Peyer's patch (tissue), 4 donors: ENCODE measurements around the gene STX12. TPM values are rescaled to one million over a fixed set of nuclear protein-coding genes. Genes with fewer than 3 reads are reported as not detected.

Source experiments
- DNase-seq, 3 donors: peaks; one replicate each; pipeline ENCODE4 v3.0.0-alpha.2; 2017 to 2019
- H3K27ac ChIP-seq, 4 donors: fragments of 200-600 bp; sonication (generic); one replicate each; pipeline ENCODE4 v1.5.1; 2016 to 2019
- H3K27me3 ChIP-seq, 2 donors: fragments of 200-600 bp; sonication (generic); one replicate each; pipeline ENCODE4 v1.5.1; 2019
- H3K36me3 ChIP-seq, 3 donors: fragments of 200-600 bp; sonication (generic); one replicate each; pipeline ENCODE4 v1.5.1; 2016 to 2019
- H3K4me1 ChIP-seq, 4 donors: fragments of 200-600 bp; sonication (generic); one replicate each; pipeline ENCODE4 v1.5.1; 2016 to 2019
- H3K4me3 ChIP-seq, 4 donors: fragments of 200-600 bp; sonication (generic); 1 replicate in 3 of 4; 2 replicates in 1 of 4; pipeline ENCODE4 v1.5.1; 2016 to 2019; ENCODE audit warnings: mild to moderate bottlenecking in 1 of 4
- H3K9me3 ChIP-seq, 4 donors: fragments of 200-600 bp; sonication (generic); one replicate each; pipeline ENCODE4 v1.5.1; 2016 to 2019; ENCODE audit warnings: mild to moderate bottlenecking in 1 of 4
- CTCF ChIP-seq, 6 experiments: fragments of 450-650 bp in 4 of 6; fragments of 200-600 bp in 2 of 6; sonication (generic) in 1 of 6; IDR thresholded peaks; one replicate each; pipeline ENCODE4 v1.5.1; 2017 to 2019; ENCODE audit warnings: antibody characterized with exemption in 6 of 6, mild to moderate bottlenecking in 3 of 6, moderate library complexity in 1 of 6
- POLR2A ChIP-seq, 2 donors: fragments of 450-650 bp; IDR thresholded peaks; one replicate each; pipeline ENCODE4 v1.5.1; 2017; ENCODE audit warnings: antibody characterized with exemption in 2 of 2, mild to moderate bottlenecking in 2 of 2, moderate library complexity in 2 of 2
- total RNA-seq, 4 donors: library from RNA; depleted of rRNA; stranded (reverse); fragments of >200 nt; gene quantifications; one replicate each; pipeline ENCODE4 v1.1.0, GENCODE V29; 2016

Gene STX12
- total RNA-seq, 4 donors from 2014 or later = 57.8 to 63.7 (median 59.9) TPM

GRCh38 chr1:27862004-27862403, 89.0 kb downstream of the STX12 start:
- Histone ChIP-seq H3K4me1 (peaks cover 0 to 21% (median 8%) of the 10 kb centered on the region in 4 donors), H3K9me3 (no peaks in the 10 kb centered on the region), H3K36me3 (no peaks in the 10 kb centered on the region), H3K27ac (peak overlapping the region in 2 of 4 donors; percentile 66 to 72), H3K27me3 (no peaks in the 10 kb centered on the region), H3K4me3 (no peak overlapping the region)
- no peak for TF ChIP-seq POLR2A (IDR thresholded peaks at IDR 0.05)
- no peak for TF ChIP-seq CTCF (IDR thresholded peaks at IDR 0.05)
- peak in 1 of 3 donors; percentile 30 for DNase-seq

- DNase-seq = peak; percentile 34 to 78 (median 72)
- Histone ChIP-seq H3K36me3 (no peaks in the 10 kb centered on the region), H3K4me1 (peaks cover 0 to 21% (median 8%) of the 10 kb centered on the region in 4 donors), H3K27me3 (no peaks in the 10 kb centered on the region), H3K27ac (peak overlapping the region; percentile 46 to 72 (median 61)), H3K9me3 (no peaks in the 10 kb centered on the region), H3K4me3 (no peak overlapping the region)
- TF ChIP-seq CTCF (IDR thresholded peaks at IDR 0.05) (no peak), POLR2A (IDR thresholded peaks at IDR 0.05) (peak in 1 of 2 donors; percentile 27)
Measured at GRCh38 chr1:27862671-27863537, 89.9 kb downstream of the STX12 start.

GRCh38 chr1:27863538-27863915, 90.5 kb downstream of the STX12 start:
- no peaks in the 10 kb centered on the region for H3K27me3 ChIP-seq
- peak overlapping the region; percentile 46 to 72 (median 61) for H3K27ac ChIP-seq
- DNase-seq = peak in 1 of 3 donors; percentile 49
- H3K4me1 ChIP-seq = peaks cover 0 to 17% (median 9%) of the 10 kb centered on the region in 4 donors
- no peaks in the 10 kb centered on the region for H3K9me3 ChIP-seq
- H3K4me3 ChIP-seq = no peak overlapping the region
- no peaks in the 10 kb centered on the region for H3K36me3 ChIP-seq
- TF ChIP-seq CTCF (IDR thresholded peaks at IDR 0.05) (no peak), POLR2A (IDR thresholded peaks at IDR 0.05) (no peak)

GRCh38 chr1:27864264-27864895, 91.4 kb downstream of the STX12 start:
- no peaks in the 10 kb centered on the region for H3K27me3 ChIP-seq
- peak in 1 of 3 donors; percentile 13 for DNase-seq
- H3K9me3 ChIP-seq = no peaks in the 10 kb centered on the region
- TF ChIP-seq CTCF (IDR thresholded peaks at IDR 0.05) (no peak), POLR2A (IDR thresholded peaks at IDR 0.05) (no peak)
- no peaks in the 10 kb centered on the region for H3K36me3 ChIP-seq
- peaks cover 0 to 26% (median 14%) of the 10 kb centered on the region in 4 donors for H3K4me1 ChIP-seq
- H3K27ac ChIP-seq = peak overlapping the region; percentile 46 to 72 (median 61)
- H3K4me3 ChIP-seq = no peak overlapping the region

GRCh38 chr1:27865821-27866220, 92.8 kb downstream of the STX12 start:
- H3K36me3 ChIP-seq = no peaks in the 10 kb centered on the region

More at GRCh38 chr1:27865821-27866220, 92.8 kb downstream of the STX12 start:
- Histone ChIP-seq H3K9me3 (no peaks in the 10 kb centered on the region), H3K27ac (peak overlapping the region in 1 of 4 donors; percentile 42), H3K4me1 (peaks cover 0 to 32% (median 17%) of the 10 kb centered on the region in 4 donors), H3K27me3 (no peaks in the 10 kb centered on the region), H3K4me3 (no peak overlapping the region)
- no peak for DNase-seq
- TF ChIP-seq POLR2A (IDR thresholded peaks at IDR 0.05) = no peak
- no peak for TF ChIP-seq CTCF (IDR thresholded peaks at IDR 0.05)
